DOHH2 (cell line): ENCODE results near the gene MILR1.

ENCODE experiments used
- EZH2phosphoT487 ChIP-seq: fragments of 200-600 bp; sonication (generic); IDR thresholded peaks from 2 replicates; pipeline ENCODE4 v1.6.1; 2017; ENCODE audit warnings: borderline replicate concordance, mild to moderate bottlenecking, antibody characterized with exemption, low read length, moderate library complexity, mixed read lengths
- TF ChIP-seq, protein P1 (sequence below): fragments of 200-600 bp; sonication (generic); IDR thresholded peaks from one replicate; pipeline ENCODE4 v1.5.1; 2014; ENCODE audit warnings: antibody characterized with exemption, mild to moderate bottlenecking, low read depth, low read length; ENCODE audit not compliant: poor library complexity, severe bottlenecking

DNA sequence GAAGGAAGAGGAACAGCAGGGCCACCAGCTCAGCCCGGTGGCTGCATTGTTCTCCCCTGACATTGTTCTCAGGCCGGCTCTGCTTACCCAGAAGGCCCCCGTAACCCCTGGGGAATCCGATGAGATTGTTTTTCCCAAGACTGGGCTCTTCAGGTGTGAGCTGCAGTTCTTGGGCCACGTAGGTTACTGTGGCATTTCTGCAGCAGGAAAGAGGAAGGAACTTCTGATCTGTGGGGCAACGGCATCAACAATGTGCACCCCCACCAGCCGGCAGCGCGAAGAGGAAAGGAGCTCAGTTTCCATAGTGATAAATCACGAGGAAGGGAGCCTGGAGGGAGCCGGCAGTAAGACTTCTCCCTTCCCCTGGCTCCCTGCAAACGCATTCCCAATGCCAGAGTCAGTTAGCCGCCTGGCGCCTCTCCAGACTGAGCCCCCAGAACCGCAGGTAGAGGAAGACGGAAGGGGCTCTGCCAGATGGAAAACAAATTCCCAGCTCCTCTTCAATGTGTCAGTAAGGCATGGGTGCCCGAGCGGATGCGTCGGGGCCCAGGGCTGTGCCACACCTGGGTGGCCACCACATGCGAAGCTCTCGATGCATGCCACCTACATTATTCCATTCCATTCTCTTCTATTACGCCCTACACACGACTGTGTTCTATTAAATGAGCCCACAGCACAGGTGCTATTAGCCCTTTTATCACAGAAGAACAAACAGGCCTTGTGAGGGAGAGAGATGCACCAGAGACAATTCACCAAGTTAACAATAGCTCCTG lies 36.7 kb upstream of the MILR1 start:
- TF ChIP-seq, protein P1, sequence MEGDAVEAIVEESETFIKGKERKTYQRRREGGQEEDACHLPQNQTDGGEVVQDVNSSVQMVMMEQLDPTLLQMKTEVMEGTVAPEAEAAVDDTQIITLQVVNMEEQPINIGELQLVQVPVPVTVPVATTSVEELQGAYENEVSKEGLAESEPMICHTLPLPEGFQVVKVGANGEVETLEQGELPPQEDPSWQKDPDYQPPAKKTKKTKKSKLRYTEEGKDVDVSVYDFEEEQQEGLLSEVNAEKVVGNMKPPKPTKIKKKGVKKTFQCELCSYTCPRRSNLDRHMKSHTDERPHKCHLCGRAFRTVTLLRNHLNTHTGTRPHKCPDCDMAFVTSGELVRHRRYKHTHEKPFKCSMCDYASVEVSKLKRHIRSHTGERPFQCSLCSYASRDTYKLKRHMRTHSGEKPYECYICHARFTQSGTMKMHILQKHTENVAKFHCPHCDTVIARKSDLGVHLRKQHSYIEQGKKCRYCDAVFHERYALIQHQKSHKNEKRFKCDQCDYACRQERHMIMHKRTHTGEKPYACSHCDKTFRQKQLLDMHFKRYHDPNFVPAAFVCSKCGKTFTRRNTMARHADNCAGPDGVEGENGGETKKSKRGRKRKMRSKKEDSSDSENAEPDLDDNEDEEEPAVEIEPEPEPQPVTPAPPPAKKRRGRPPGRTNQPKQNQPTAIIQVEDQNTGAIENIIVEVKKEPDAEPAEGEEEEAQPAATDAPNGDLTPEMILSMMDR: no peak
- no peak for TF ChIP-seq EZH2phosphoT487
